H1 (cell line): Measurements from ENCODE around the gene TNFRSF14. TPM values are rescaled to one million over a fixed set of nuclear protein-coding genes. Genes with fewer than 3 reads are reported as not detected.

Source experiments
- ASH2L ChIP-seq: fragments of 200-600, 300-600 bp; sonication (generic); IDR thresholded peaks from one replicate; pipeline ENCODE4 v1.7.1; 2017; ENCODE audit warnings: low read length
- ATF3 ChIP-seq: IDR thresholded peaks from 2 replicates; pipeline ENCODE4 v1.6.1; 2011; ENCODE audit warnings: low read depth, mild to moderate bottlenecking, low read length; ENCODE audit not compliant: insufficient read depth
- KDM1A ChIP-seq: fragments of 200-600, 300-600 bp; sonication (generic); IDR thresholded peaks from 2 replicates; pipeline ENCODE4 v1.7.1; 2016; ENCODE audit warnings: mild to moderate bottlenecking, low read length, borderline replicate concordance
- SIN3A ChIP-seq, 2 experiments: IDR thresholded peaks in 1 of 2; conservative IDR thresholded peaks in 1 of 2; 2 replicates each; pipeline ENCODE4 v1.6.1; 2011 to 2012; ENCODE audit warnings: low read length in 2 of 2, improper control_type of control experiment in 1 of 2, low read depth in 1 of 2, mild to moderate bottlenecking in 1 of 2
- SP4 ChIP-seq: IDR thresholded peaks from 2 replicates; pipeline ENCODE4 v1.6.1; 2012; ENCODE audit warnings: low read length, inconsistent platforms
- TAF1 ChIP-seq: IDR thresholded peaks from 2 replicates; pipeline ENCODE4 v1.6.1; 2011; ENCODE audit warnings: mild to moderate bottlenecking, low read depth, low read length
- TBP ChIP-seq: IDR thresholded peaks from 2 replicates; pipeline ENCODE4 v1.6.1; 2011; ENCODE audit warnings: low read depth, low read length, improper control_type of control experiment
- polyA plus RNA-seq, 7 experiments: library from polyadenylated mRNA; depleted of rRNA in 3 of 7; stranded (reverse) in 5 of 7; unstranded in 2 of 7; fragments of >200 nt in 5 of 7; fragments of 200-250 nt in 2 of 7; gene quantifications; 1 replicate in 5 of 7; 2 replicates in 1 of 7; 4 replicates in 1 of 7; pipeline versions ENCODE4 v1.2.1 to v1.2.3, GENCODE V29; 2011 to 2013; ENCODE audit warnings: missing spikeins in 2 of 7, mixed read lengths in 2 of 7
- total RNA-seq: library from RNA; stranded (reverse); fragmentation: NEBNext Ultra II Directional; extraction: Animal tissue kit (Norgen Biotek cat#: 25700); gene quantifications from 2 replicates; pipeline ENCODE4 v1.2.1, GENCODE V29; 2021
- TF ChIP-seq, protein P1 (sequence below): fragments of 300-600 bp; sonication (generic); IDR thresholded peaks from 2 replicates; pipeline ENCODE4 v1.7.1; 2012; ENCODE audit warnings: low read length, moderate library complexity, mild to moderate bottlenecking, inconsistent platforms; ENCODE audit not compliant: insufficient replicate concordance
- TF ChIP-seq, protein P2 (sequence below): IDR thresholded peaks from 2 replicates; pipeline ENCODE4 v1.6.1; 2012; ENCODE audit warnings: inconsistent platforms
- TF ChIP-seq, protein P3 (sequence below): IDR thresholded peaks from 2 replicates; pipeline ENCODE4 v1.6.1; 2012; ENCODE audit warnings: inconsistent platforms

TNFRSF14 gene
- total and polyA plus RNA-seq, 2 of the 8 experiments (the other 6 are each of a cell fraction or from before 2014, with no cell fraction given): 0.36 to 0.50 TPM

DNA sequence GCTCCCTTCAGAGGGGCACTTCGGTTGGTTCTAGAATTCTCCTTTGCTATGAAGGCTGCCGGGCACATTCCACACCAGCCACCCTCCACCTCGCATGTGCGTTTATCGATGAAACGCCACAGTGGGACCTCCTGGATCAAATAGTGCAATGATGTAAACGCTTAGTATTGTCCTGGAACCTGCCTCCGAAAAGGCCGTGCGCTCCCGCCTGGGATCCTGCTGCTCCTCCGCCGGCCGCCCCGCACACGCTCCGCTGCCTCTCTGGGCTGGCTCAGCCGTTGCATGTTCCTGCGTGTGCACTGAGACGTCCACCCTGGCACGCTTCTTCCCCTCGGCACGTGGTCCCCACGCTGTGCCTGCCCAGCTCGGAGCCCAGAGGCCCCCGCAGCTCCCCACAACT, 4.0 kb upstream of the TNFRSF14 start (continued):
- TF ChIP-seq, protein P1, sequence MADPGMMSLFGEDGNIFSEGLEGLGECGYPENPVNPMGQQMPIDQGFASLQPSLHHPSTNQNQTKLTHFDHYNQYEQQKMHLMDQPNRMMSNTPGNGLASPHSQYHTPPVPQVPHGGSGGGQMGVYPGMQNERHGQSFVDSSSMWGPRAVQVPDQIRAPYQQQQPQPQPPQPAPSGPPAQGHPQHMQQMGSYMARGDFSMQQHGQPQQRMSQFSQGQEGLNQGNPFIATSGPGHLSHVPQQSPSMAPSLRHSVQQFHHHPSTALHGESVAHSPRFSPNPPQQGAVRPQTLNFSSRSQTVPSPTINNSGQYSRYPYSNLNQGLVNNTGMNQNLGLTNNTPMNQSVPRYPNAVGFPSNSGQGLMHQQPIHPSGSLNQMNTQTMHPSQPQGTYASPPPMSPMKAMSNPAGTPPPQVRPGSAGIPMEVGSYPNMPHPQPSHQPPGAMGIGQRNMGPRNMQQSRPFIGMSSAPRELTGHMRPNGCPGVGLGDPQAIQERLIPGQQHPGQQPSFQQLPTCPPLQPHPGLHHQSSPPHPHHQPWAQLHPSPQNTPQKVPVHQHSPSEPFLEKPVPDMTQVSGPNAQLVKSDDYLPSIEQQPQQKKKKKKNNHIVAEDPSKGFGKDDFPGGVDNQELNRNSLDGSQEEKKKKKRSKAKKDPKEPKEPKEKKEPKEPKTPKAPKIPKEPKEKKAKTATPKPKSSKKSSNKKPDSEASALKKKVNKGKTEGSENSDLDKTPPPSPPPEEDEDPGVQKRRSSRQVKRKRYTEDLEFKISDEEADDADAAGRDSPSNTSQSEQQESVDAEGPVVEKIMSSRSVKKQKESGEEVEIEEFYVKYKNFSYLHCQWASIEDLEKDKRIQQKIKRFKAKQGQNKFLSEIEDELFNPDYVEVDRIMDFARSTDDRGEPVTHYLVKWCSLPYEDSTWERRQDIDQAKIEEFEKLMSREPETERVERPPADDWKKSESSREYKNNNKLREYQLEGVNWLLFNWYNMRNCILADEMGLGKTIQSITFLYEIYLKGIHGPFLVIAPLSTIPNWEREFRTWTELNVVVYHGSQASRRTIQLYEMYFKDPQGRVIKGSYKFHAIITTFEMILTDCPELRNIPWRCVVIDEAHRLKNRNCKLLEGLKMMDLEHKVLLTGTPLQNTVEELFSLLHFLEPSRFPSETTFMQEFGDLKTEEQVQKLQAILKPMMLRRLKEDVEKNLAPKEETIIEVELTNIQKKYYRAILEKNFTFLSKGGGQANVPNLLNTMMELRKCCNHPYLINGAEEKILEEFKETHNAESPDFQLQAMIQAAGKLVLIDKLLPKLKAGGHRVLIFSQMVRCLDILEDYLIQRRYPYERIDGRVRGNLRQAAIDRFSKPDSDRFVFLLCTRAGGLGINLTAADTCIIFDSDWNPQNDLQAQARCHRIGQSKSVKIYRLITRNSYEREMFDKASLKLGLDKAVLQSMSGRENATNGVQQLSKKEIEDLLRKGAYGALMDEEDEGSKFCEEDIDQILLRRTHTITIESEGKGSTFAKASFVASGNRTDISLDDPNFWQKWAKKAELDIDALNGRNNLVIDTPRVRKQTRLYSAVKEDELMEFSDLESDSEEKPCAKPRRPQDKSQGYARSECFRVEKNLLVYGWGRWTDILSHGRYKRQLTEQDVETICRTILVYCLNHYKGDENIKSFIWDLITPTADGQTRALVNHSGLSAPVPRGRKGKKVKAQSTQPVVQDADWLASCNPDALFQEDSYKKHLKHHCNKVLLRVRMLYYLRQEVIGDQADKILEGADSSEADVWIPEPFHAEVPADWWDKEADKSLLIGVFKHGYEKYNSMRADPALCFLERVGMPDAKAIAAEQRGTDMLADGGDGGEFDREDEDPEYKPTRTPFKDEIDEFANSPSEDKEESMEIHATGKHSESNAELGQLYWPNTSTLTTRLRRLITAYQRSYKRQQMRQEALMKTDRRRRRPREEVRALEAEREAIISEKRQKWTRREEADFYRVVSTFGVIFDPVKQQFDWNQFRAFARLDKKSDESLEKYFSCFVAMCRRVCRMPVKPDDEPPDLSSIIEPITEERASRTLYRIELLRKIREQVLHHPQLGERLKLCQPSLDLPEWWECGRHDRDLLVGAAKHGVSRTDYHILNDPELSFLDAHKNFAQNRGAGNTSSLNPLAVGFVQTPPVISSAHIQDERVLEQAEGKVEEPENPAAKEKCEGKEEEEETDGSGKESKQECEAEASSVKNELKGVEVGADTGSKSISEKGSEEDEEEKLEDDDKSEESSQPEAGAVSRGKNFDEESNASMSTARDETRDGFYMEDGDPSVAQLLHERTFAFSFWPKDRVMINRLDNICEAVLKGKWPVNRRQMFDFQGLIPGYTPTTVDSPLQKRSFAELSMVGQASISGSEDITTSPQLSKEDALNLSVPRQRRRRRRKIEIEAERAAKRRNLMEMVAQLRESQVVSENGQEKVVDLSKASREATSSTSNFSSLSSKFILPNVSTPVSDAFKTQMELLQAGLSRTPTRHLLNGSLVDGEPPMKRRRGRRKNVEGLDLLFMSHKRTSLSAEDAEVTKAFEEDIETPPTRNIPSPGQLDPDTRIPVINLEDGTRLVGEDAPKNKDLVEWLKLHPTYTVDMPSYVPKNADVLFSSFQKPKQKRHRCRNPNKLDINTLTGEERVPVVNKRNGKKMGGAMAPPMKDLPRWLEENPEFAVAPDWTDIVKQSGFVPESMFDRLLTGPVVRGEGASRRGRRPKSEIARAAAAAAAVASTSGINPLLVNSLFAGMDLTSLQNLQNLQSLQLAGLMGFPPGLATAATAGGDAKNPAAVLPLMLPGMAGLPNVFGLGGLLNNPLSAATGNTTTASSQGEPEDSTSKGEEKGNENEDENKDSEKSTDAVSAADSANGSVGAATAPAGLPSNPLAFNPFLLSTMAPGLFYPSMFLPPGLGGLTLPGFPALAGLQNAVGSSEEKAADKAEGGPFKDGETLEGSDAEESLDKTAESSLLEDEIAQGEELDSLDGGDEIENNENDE: no peak
- TF ChIP-seq TBP: no peak
- TF ChIP-seq KDM1A: no peak
- TF ChIP-seq ATF3: no peak
- TF ChIP-seq, protein P2, sequence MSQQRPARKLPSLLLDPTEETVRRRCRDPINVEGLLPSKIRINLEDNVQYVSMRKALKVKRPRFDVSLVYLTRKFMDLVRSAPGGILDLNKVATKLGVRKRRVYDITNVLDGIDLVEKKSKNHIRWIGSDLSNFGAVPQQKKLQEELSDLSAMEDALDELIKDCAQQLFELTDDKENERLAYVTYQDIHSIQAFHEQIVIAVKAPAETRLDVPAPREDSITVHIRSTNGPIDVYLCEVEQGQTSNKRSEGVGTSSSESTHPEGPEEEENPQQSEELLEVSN: no peak
- no peak for TF ChIP-seq SP4
- no peak for TF ChIP-seq ASH2L
- TF ChIP-seq, protein P3, sequence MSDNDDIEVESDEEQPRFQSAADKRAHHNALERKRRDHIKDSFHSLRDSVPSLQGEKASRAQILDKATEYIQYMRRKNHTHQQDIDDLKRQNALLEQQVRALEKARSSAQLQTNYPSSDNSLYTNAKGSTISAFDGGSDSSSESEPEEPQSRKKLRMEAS: no peak
- TF ChIP-seq TAF1: no peak
- no peak for TF ChIP-seq SIN3A (conservative IDR thresholded peaks at IDR 0.05 in 1 of 2, IDR thresholded peaks at IDR 0.05 in 1 of 2; ENCODE audit: low read depth in 1 of 2, low read length in 2 of 2)
